Measurements from ENCODE around the gene SPINK6.

The SPINK6 gene

GRCh38 chr5:148202531-148203203 lies at the start of gene SPINK6:
TSS of gene SPINK6 (plus strand) at chr5:148203042. CDS start at chr5:148203097, 55 bp downstream.
- no peak for DNase-seq (ENCODE audit: low spot score)

- DNase-seq (ENCODE audit: low spot score) = no peak
These were observed 46.2 kb upstream of the SPINK6 start for GRCh38 chr5:148156609-148157008.

GRCh38 chr5:148162038-148162437 lies 40.8 kb upstream of the SPINK6 start:
- no peak for DNase-seq (ENCODE audit: low spot score)

- DNase-seq (ENCODE audit: low spot score) = no peak
These were observed 39.5 kb upstream of the SPINK6 start for GRCh38 chr5:148163345-148163744.

- DNase-seq (ENCODE audit: low spot score) = no peak
These were observed 36.1 kb upstream of the SPINK6 start for GRCh38 chr5:148166550-148167283.

- DNase-seq (ENCODE audit: low spot score) = no peak
These were observed 34.6 kb upstream of the SPINK6 start, which contains the start of gene SPINK14 for GRCh38 chr5:148168246-148168645. TSS of gene SPINK14 (plus strand) at chr5:148168546. CDS start at chr5:148169733, 1,187 bp downstream.

GRCh38 chr5:148172377-148172776 lies 30.5 kb upstream of the SPINK6 start:
- DNase-seq (ENCODE audit: low spot score) = no peak

- no peak for DNase-seq (ENCODE audit: low spot score)
These were observed 26.4 kb upstream of the SPINK6 start for GRCh38 chr5:148176480-148176879.

- no peak for DNase-seq (ENCODE audit: low spot score)
These were observed 25.6 kb upstream of the SPINK6 start for GRCh38 chr5:148177207-148177606.

- peak; percentile 42 for DNase-seq (ENCODE audit: low spot score)
These were observed 23.5 kb upstream of the SPINK6 start for GRCh38 chr5:148179234-148179824.

- DNase-seq (ENCODE audit: low spot score) = peak; percentile 6
These were observed 16.4 kb upstream of the SPINK6 start for GRCh38 chr5:148186248-148187003.

GRCh38 chr5:148191010-148191409 lies 11.8 kb upstream of the SPINK6 start:
- DNase-seq (ENCODE audit: low spot score) = no peak

GRCh38 chr5:148193202-148193601 lies 9.6 kb upstream of the SPINK6 start:
- no peak for DNase-seq (ENCODE audit: low spot score)

- DNase-seq (ENCODE audit: low spot score) = no peak
These were observed 1.7 kb upstream of the SPINK6 start for GRCh38 chr5:148201151-148201550.

- no peak for DNase-seq (ENCODE audit: low spot score)
These were observed 2.4 kb downstream of the SPINK6 start for GRCh38 chr5:148205044-148205806.

GRCh38 chr5:148205865-148206264 lies 3.0 kb downstream of the SPINK6 start:
- no peak for DNase-seq (ENCODE audit: low spot score)

GRCh38 chr5:148206620-148207019 lies 3.8 kb downstream of the SPINK6 start:
- DNase-seq (ENCODE audit: low spot score) = no peak

GRCh38 chr5:148208226-148208625 lies 5.4 kb downstream of the SPINK6 start:
- DNase-seq (ENCODE audit: low spot score) = no peak

- DNase-seq (ENCODE audit: low spot score) = no peak
These were observed 6.4 kb downstream of the SPINK6 start for GRCh38 chr5:148209151-148209770.

- no peak for DNase-seq (ENCODE audit: low spot score)
These were observed 11.9 kb downstream of the SPINK6 start for GRCh38 chr5:148214665-148215185.

GRCh38 chr5:148221508-148221907 lies 18.7 kb downstream of the SPINK6 start:
- no peak for DNase-seq (ENCODE audit: low spot score)

All from CD4-positive, alpha-beta T cell treated with Interleukin-15 for 4 hours (primary cell).